Caco-2 (cell line): ENCODE results near the gene ADGRV1. TPM values are rescaled to one million over a fixed set of nuclear protein-coding genes. Genes with fewer than 3 reads are reported as not detected.

Source experiments
- BruUV-seq: library from RNA; stranded (reverse); fragments of 400-500 nt; replicated peaks from 2 replicates; lab custom pipeline; 2021; lab: Mats Ljungman, UMichigan
- CTCF ChIA-PET: fragments of 300-600 bp; sonication (Branson Sonifier 250); formaldehyde crosslinking; loops from one replicate; lab custom pipeline; 2022; ENCODE audit warnings: antibody characterized with exemption; lab: Charles Lee
- POLR2A ChIA-PET: fragments of 300-600 bp; sonication (Branson Sonifier 250); formaldehyde crosslinking; loops from one replicate; lab custom pipeline; 2022; ENCODE audit warnings: antibody characterized with exemption; lab: Charles Lee
- DNase-seq, 2 experiments: peaks; one replicate each; pipeline versions ENCODE4 v3.0.0 to v3.0.0-alpha.2; 2020 to 2022
- H3K27me3 ChIP-seq: replicated peaks from 2 replicates; pipeline ENCODE4 v1.6.0; 2011; ENCODE audit warnings: low read length; ENCODE audit not compliant: control insufficient read depth, insufficient read depth
- H3K36me3 ChIP-seq: 2 replicates; pipeline ENCODE4 v1.5.1; 2011; ENCODE audit warnings: low read length; ENCODE audit not compliant: control insufficient read depth, insufficient read depth
- H3K4me1 ChIP-seq: fragments of 250-450 bp; sonication (Bioruptor Pico); 2 replicates; pipeline ENCODE4 v1.5.1; 2020; ENCODE audit warnings: mild to moderate bottlenecking
- H3K4me3 ChIP-seq: 2 replicates; pipeline ENCODE4 v1.5.1; 2011; ENCODE audit warnings: low read depth, mild to moderate bottlenecking, control low read depth, low read length
- H3K9me3 ChIP-seq: fragments of 250-450 bp; sonication (Bioruptor Pico); 2 replicates; pipeline ENCODE4 v1.5.1; 2020; ENCODE audit warnings: mild to moderate bottlenecking, moderate library complexity
- H3K27ac Mint-ChIP-seq: one replicate; pipeline ENCODE4 v1.8.0; 2022; ENCODE audit warnings: mixed read lengths; ENCODE audit not compliant: unreplicated experiment
- H3K27me3 Mint-ChIP-seq: one replicate; pipeline ENCODE4 v1.8.0; 2022; ENCODE audit warnings: mixed read lengths; ENCODE audit not compliant: insufficient read depth, unreplicated experiment
- H3K36me3 Mint-ChIP-seq: one replicate; pipeline ENCODE4 v1.8.0; 2022; ENCODE audit warnings: mild to moderate bottlenecking, mixed read lengths; ENCODE audit not compliant: insufficient read depth, unreplicated experiment
- H3K4me1 Mint-ChIP-seq: one replicate; pipeline ENCODE4 v1.8.0; 2022; ENCODE audit warnings: low read depth, mixed read lengths; ENCODE audit not compliant: unreplicated experiment
- H3K4me3 Mint-ChIP-seq: one replicate; pipeline ENCODE4 v1.8.0; 2022; ENCODE audit warnings: mild to moderate bottlenecking, moderate library complexity, mixed read lengths; ENCODE audit not compliant: unreplicated experiment
- H3K9me3 Mint-ChIP-seq: one replicate; pipeline ENCODE4 v1.8.0; 2022; ENCODE audit warnings: mixed read lengths; ENCODE audit not compliant: unreplicated experiment
- intact Hi-C: fragments of 100-400 bp; cut with micrococcal nuclease; formaldehyde crosslinking; loops from one replicate; pipeline ENCODE4 v1.10.0; 2022; ENCODE audit not compliant: unreplicated experiment
- total RNA-seq: library from RNA; stranded (reverse); gene quantifications from 2 replicates; pipeline ENCODE4 v1.2.3, GENCODE V29; 2022
- TF ChIP-seq, protein P1 (sequence below), 2 experiments: fragments of 200-600 bp in 1 of 2; IDR thresholded peaks; 1 replicate in 1 of 2; 2 replicates in 1 of 2; pipeline versions ENCODE4 v1.5.1 to v1.8.0; 2011 to 2022; ENCODE audit warnings: antibody characterized with exemption in 1 of 2, control low read depth in 1 of 2, inconsistent platforms in 1 of 2, low read depth in 1 of 2, low read length in 1 of 2, mild to moderate bottlenecking in 1 of 2, moderate library complexity in 1 of 2; ENCODE audit not compliant: insufficient read depth in 1 of 2, severe bottlenecking in 1 of 2, unreplicated experiment in 1 of 2

The ADGRV1 gene
- total RNA-seq, 1 experiment from 2014 or later, result 23.2 TPM

DNA sequence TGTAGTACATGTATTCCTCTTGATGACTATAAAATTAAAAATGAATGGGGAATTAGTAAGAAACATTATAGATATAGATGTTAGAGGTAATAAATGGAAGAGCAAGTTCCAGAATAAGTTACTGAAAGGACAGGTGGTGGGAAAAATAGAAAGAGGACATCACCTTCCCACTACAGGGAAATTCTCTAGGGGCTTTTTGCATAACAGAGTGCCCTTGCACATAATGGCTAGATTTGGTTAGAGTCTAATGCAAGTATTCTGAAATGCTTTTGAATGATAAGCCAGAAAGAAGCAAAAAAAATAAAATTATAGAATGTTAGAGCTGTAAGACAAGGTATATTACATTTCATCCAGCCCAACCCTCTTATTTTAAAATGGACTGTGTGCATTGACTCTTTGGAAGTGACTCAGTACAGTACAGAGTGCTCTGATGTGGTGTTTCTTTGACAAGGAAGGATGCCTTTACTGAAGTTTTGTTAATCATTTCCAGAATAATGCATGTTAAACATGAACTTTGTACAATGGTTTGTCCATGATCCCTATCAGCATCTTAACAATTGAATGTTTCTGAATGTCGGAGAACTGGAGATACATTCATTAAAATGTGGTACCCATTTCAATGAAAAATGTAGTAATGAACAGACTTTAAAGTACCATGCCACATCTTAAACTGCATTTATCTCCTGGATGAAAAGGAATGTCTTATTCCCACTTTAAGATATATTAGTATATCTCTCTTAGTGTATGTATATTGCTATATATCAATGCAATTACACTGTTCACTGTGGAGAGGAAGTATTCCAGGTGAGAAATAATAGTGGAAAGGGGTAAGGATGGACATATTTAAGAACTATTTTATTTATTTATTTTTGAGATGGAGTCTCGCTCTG, 391.1 kb downstream of the ADGRV1 start:
- Mint-ChIP-seq H3K4me3 (no peak overlapping the region), H3K27ac (peak overlapping the region; percentile 42), H3K9me3 (peaks cover 15% of the 10 kb centered on the region), H3K27me3 (no peaks in the 10 kb centered on the region), H3K4me1 (peaks cover 32% of the 10 kb centered on the region), H3K36me3 (no peaks in the 10 kb centered on the region)
- POLR2A ChIA-PET, result no interaction called here
- Histone ChIP-seq H3K36me3 (no peaks in the 10 kb centered on the region), H3K4me3 (no peak overlapping the region), H3K4me1 (peaks cover 42% of the 10 kb centered on the region), H3K27me3 (no peaks in the 10 kb centered on the region), H3K9me3 (no peaks in the 10 kb centered on the region)
- BruUV-seq, result no TSS peak
- DNase-seq, result peak in 1 of 2 experiments; percentile 56
- TF ChIP-seq, protein P1, sequence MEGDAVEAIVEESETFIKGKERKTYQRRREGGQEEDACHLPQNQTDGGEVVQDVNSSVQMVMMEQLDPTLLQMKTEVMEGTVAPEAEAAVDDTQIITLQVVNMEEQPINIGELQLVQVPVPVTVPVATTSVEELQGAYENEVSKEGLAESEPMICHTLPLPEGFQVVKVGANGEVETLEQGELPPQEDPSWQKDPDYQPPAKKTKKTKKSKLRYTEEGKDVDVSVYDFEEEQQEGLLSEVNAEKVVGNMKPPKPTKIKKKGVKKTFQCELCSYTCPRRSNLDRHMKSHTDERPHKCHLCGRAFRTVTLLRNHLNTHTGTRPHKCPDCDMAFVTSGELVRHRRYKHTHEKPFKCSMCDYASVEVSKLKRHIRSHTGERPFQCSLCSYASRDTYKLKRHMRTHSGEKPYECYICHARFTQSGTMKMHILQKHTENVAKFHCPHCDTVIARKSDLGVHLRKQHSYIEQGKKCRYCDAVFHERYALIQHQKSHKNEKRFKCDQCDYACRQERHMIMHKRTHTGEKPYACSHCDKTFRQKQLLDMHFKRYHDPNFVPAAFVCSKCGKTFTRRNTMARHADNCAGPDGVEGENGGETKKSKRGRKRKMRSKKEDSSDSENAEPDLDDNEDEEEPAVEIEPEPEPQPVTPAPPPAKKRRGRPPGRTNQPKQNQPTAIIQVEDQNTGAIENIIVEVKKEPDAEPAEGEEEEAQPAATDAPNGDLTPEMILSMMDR (IDR thresholded peaks at IDR 0.05; ENCODE audit: insufficient read depth in 1 of 2, low read depth in 1 of 2, low read length in 1 of 2, severe bottlenecking in 1 of 2, unreplicated experiment in 1 of 2), result no peak
- intact Hi-C loops, result loop anchor here (1.0 to 2.0 kb wide), 2 partner anchors 17 to 270 kb away; no protein-coding TSS in a partner anchor
- CTCF ChIA-PET, result no interaction called here

DNA sequence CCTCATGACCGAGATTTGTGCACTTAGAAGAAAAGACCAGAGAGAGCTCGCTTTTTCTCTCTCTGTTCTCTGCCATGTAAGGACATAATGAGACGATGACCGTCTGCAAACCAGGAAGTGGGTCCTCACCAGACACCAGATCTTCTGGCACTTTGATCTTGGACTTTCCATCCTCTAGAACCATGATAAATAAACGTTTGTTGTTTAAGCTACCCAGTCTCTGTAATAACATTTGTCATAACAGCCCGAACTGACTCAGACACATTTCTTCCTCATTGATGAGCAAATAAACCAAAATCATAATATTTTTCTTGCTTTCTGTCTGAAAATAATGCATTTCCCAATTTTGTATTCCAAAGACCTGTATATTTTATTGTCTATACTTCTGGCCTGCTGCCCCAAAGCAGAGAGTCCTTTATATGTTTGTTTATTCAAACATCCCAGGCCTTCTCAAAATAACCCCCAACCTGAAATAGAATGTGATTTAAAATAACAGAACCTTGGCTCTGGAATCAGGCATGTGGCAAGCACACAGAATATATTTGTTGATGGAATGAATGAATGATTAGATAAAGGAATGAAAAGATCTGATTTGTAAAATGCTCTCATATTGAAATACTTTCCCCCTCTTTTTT, 396.5 kb downstream of the ADGRV1 start:
- TF ChIP-seq, protein P1 (IDR thresholded peaks at IDR 0.05; ENCODE audit: insufficient read depth in 1 of 2, low read depth in 1 of 2, low read length in 1 of 2, severe bottlenecking in 1 of 2, unreplicated experiment in 1 of 2), result no peak
- peaks cover 12% of the 10 kb centered on the region for H3K4me1 ChIP-seq
- Mint-ChIP-seq H3K9me3 (no peaks in the 10 kb centered on the region), H3K4me3 (no peak overlapping the region), H3K4me1 (peaks cover 6% of the 10 kb centered on the region), H3K36me3 (no peaks in the 10 kb centered on the region), H3K27ac (no peak overlapping the region), H3K27me3 (no peaks in the 10 kb centered on the region)
- BruUV-seq, result no TSS peak
- no peaks in the 10 kb centered on the region for H3K36me3 ChIP-seq
- POLR2A ChIA-PET, result interaction anchor here (0.6 kb wide), 1 partner anchor 32 kb away, joined by 6 read pairs; no protein-coding TSS in a partner anchor
- no peaks in the 10 kb centered on the region for H3K9me3 ChIP-seq
- intact Hi-C loops, result no loop called here
- CTCF ChIA-PET, result no interaction called here
- H3K4me3 ChIP-seq, result no peak overlapping the region
- H3K27me3 ChIP-seq, result no peaks in the 10 kb centered on the region
- DNase-seq, result no peak

DNA sequence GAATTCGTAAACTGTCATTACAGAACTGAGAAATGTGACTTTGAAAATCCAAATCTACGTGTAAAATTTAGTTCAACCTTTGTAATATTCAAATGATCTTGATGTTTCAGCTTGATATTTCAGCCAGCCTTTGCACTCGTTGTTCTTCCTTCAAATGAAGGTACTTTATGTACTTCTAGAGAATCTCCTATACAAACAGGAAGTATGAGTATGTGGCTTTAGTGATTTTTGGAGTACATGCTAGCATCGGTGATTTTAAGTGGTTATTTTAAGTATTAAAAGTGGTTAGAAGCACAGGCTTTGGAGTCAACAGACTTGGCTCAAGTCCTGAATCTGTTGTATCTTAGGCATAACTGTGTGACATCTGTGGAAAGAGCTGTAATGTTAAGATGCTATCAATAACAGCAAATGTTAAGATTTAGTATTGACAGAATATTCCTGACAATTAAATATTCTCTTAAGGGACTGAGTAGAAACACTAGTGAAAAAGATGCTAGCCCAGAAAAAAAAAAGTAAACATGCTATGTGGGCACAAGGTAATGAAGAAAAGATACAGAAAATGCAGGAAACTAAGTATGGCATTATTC, 398.0 kb downstream of the ADGRV1 start:
- POLR2A ChIA-PET, result no interaction called here
- no peak overlapping the region for H3K27ac Mint-ChIP-seq
- H3K4me3 ChIP-seq, result no peak overlapping the region
- no peaks in the 10 kb centered on the region for H3K36me3 Mint-ChIP-seq
- no peak for DNase-seq
- no TSS peak for BruUV-seq
- no peaks in the 10 kb centered on the region for H3K9me3 Mint-ChIP-seq
- TF ChIP-seq, protein P1 (IDR thresholded peaks at IDR 0.05; ENCODE audit: insufficient read depth in 1 of 2, low read depth in 1 of 2, low read length in 1 of 2, severe bottlenecking in 1 of 2, unreplicated experiment in 1 of 2), result no peak
- CTCF ChIA-PET, result no interaction called here
- intact Hi-C loops, result no loop called here
- no peaks in the 10 kb centered on the region for H3K9me3 ChIP-seq
- H3K27me3 ChIP-seq, result no peaks in the 10 kb centered on the region
- H3K4me1 Mint-ChIP-seq, result peaks cover 13% of the 10 kb centered on the region
- H3K36me3 ChIP-seq, result no peaks in the 10 kb centered on the region
- no peaks in the 10 kb centered on the region for H3K27me3 Mint-ChIP-seq
- no peaks in the 10 kb centered on the region for H3K4me1 ChIP-seq
- H3K4me3 Mint-ChIP-seq, result no peak overlapping the region
